IMR-90 (cell line): ENCODE results near the gene CIAO2A. TPM values are rescaled to one million over a fixed set of nuclear protein-coding genes. Genes with fewer than 3 reads are reported as not detected.

ENCODE experiments used
- ATAC-seq: fragments of 200-7000 bp; cut with Tn5 transposase; 2 replicates; pipeline ENCODE4 v1.9.1; 2020; ENCODE audit warnings: low read depth, mild to moderate bottlenecking, moderate library complexity
- BruUV-seq: library from RNA; stranded (reverse); fragments of 400-500 nt; replicated peaks from 2 replicates; lab custom pipeline; 2021; lab: Mats Ljungman, UMichigan
- CTCF ChIA-PET: fragments of 300-600 bp; formaldehyde crosslinking; extraction: SDS; loops from one replicate; lab custom pipeline; 2021; ENCODE audit warnings: antibody characterized with exemption; lab: Yijun Ruan, JAX
- POLR2A ChIA-PET: fragments of 300-600 bp; sonication (Branson Sonifier 250); formaldehyde crosslinking; loops from one replicate; lab custom pipeline; 2022; ENCODE audit warnings: antibody characterized with exemption; ENCODE audit not compliant: unreplicated experiment; lab: Charles Lee
- DNase-seq: peaks from one replicate; pipeline ENCODE4 v3.0.0; 2013
- H2AFZ ChIP-seq: replicated peaks from 2 replicates; pipeline ENCODE3; 2013; ENCODE audit warnings: low read length, mild to moderate bottlenecking; ENCODE audit not compliant: poor library complexity
- H2AK5ac ChIP-seq: 2 replicates; pipeline ENCODE4 v1.6.1; 2013; ENCODE audit warnings: low read depth, low read length, inconsistent platforms
- H2AK9ac ChIP-seq: replicated peaks from 2 replicates; pipeline ENCODE3; 2013; ENCODE audit warnings: mild to moderate bottlenecking, low read depth, low read length, moderate library complexity; ENCODE audit not compliant: poor library complexity
- H2BK120ac ChIP-seq: 2 replicates; pipeline ENCODE4 v1.6.1; 2013; ENCODE audit warnings: low read depth, low read length, inconsistent platforms
- H2BK15ac ChIP-seq: 3 replicates; pipeline ENCODE4 v1.6.1; 2013; ENCODE audit warnings: low read depth, low read length, inconsistent platforms
- H2BK20ac ChIP-seq: 2 replicates; pipeline ENCODE4 v1.6.1; 2013; ENCODE audit warnings: low read depth, mild to moderate bottlenecking, inconsistent platforms, low read length, moderate library complexity
- H2BK5ac ChIP-seq: 2 replicates; pipeline ENCODE4 v1.6.1; 2013; ENCODE audit warnings: mild to moderate bottlenecking, low read depth, low read length, inconsistent platforms; ENCODE audit not compliant: poor library complexity, severe bottlenecking
- H3K14ac ChIP-seq: replicated peaks from 2 replicates; pipeline ENCODE4 v1.6.1; 2013; ENCODE audit warnings: low read depth, low read length, inconsistent platforms
- H3K18ac ChIP-seq: 2 replicates; pipeline ENCODE4 v1.6.1; 2013; ENCODE audit warnings: low read depth, low read length, control low read depth
- H3K23ac ChIP-seq: 2 replicates; pipeline ENCODE4 v1.6.1; 2013; ENCODE audit warnings: low read depth, low read length, inconsistent platforms
- H3K27ac ChIP-seq: 2 replicates; pipeline ENCODE4 v1.5.1; 2013; ENCODE audit warnings: mild to moderate bottlenecking, control low read depth, low read length; ENCODE audit not compliant: insufficient read depth
- H3K27me3 ChIP-seq: 2 replicates; pipeline ENCODE4 v1.6.1; 2013; ENCODE audit warnings: low read length; ENCODE audit not compliant: control insufficient read depth, insufficient read depth
- H3K36me3 ChIP-seq: 2 replicates; pipeline ENCODE4 v1.6.1; 2013; ENCODE audit warnings: low read length, mixed read lengths; ENCODE audit not compliant: control insufficient read depth, insufficient read depth
- H3K4ac ChIP-seq: 2 replicates; pipeline ENCODE4 v1.6.1; 2013; ENCODE audit warnings: low read depth, low read length, inconsistent platforms
- H3K4me1 ChIP-seq: 2 replicates; pipeline ENCODE4 v1.6.1; 2013; ENCODE audit warnings: low read length, mixed read lengths; ENCODE audit not compliant: control insufficient read depth, insufficient read depth
- H3K4me2 ChIP-seq: 2 replicates; pipeline ENCODE4 v1.6.1; 2013; ENCODE audit warnings: low read depth, mild to moderate bottlenecking, control low read depth, low read length, moderate library complexity
- H3K4me3 ChIP-seq: 2 replicates; pipeline ENCODE4 v1.5.1; 2013; ENCODE audit warnings: low read depth, mild to moderate bottlenecking, control low read depth, low read length, moderate library complexity; ENCODE audit not compliant: insufficient read depth
- H3K56ac ChIP-seq: 2 replicates; pipeline ENCODE4 v1.6.1; 2013; ENCODE audit warnings: low read length, inconsistent platforms; ENCODE audit not compliant: insufficient read depth; ENCODE audit errors: extremely low read depth
- H3K79me1 ChIP-seq, 2 experiments: 2 replicates each; pipeline ENCODE4 v1.6.1; 2013; ENCODE audit warnings: low read length in 2 of 2, inconsistent platforms in 1 of 2, low read depth in 1 of 2
- H3K9ac ChIP-seq: 2 replicates; pipeline ENCODE4 v1.6.1; 2013; ENCODE audit warnings: low read depth, low read length, control low read depth
- H3K9me1 ChIP-seq: 2 replicates; pipeline ENCODE4 v1.6.1; 2013; ENCODE audit warnings: low read length, inconsistent platforms; ENCODE audit not compliant: insufficient read depth
- H3K9me3 ChIP-seq: 2 replicates; pipeline ENCODE4 v1.6.1; 2013; ENCODE audit warnings: low read length; ENCODE audit not compliant: control insufficient read depth, insufficient read depth
- H4K20me1 ChIP-seq: 2 replicates; pipeline ENCODE4 v1.6.1; 2013; ENCODE audit warnings: low read length, inconsistent platforms; ENCODE audit not compliant: insufficient read depth
- H4K5ac ChIP-seq: 2 replicates; pipeline ENCODE4 v1.6.1; 2013; ENCODE audit warnings: mild to moderate bottlenecking, low read depth, low read length, control low read depth
- H4K8ac ChIP-seq, 2 experiments: 2 replicates each; pipeline ENCODE4 v1.6.1; 2013; ENCODE audit warnings: low read depth in 2 of 2, low read length in 2 of 2, control low read depth in 1 of 2, inconsistent platforms in 1 of 2
- H4K91ac ChIP-seq: 2 replicates; pipeline ENCODE4 v1.6.1; 2013; ENCODE audit warnings: low read depth, low read length, inconsistent platforms; ENCODE audit not compliant: insufficient read depth
- WGBS, 2 experiments: methylation state at CpG; one replicate each; pipeline versions ENCODE4 v1.1.5 to v1.1.7; 2013; ENCODE audit warnings: missing lambda C conversion rate in 2 of 2; ENCODE audit not compliant: insufficient read length in 1 of 2; ENCODE audit errors: extremely low coverage in 2 of 2; 5-methylcytosine and 5-hydroxymethylcytosine counted together
- dilution Hi-C: fragments of 300-500 bp; cut with HindIII; formaldehyde crosslinking; loops from one replicate; pipeline ENCODE4 v1.14.3; 2018; ENCODE audit warnings: low sequenced_read_pairs; ENCODE audit not compliant: unreplicated experiment
- in situ Hi-C: fragments of 300-500 bp; cut with MboI; formaldehyde crosslinking; loops from 3 replicates; pipeline ENCODE4 v1.14.3; 2019; ENCODE audit warnings: low sequenced_read_pairs, inconsistent platforms, mixed read lengths
- intact Hi-C: fragments of 100-400 bp; cut with micrococcal nuclease; formaldehyde crosslinking; loops from 2 replicates; pipeline ENCODE4 v1.10.0; 2022
- polyA plus RNA-seq, 3 experiments: library from polyadenylated mRNA; depleted of rRNA; stranded (reverse); fragments of >200 nt; gene quantifications; 2 replicates each; pipeline ENCODE4 v1.2.3, GENCODE V29; 2012; ENCODE audit warnings: low replicate concordance in 1 of 3
- total RNA-seq: library from RNA; depleted of rRNA; stranded (reverse); fragments of >200 nt; gene quantifications from 2 replicates; pipeline ENCODE4 v1.2.3, GENCODE V29; 2012
- TF ChIP-seq, protein P1 (sequence below): fragments of 150-350 bp; IDR thresholded peaks from 2 replicates; pipeline ENCODE4 v1.6.1; 2016; ENCODE audit warnings: low read depth, mild to moderate bottlenecking, low read length, moderate library complexity, borderline replicate concordance

The CIAO2A gene
- total and polyA plus RNA-seq, 2 of the 4 experiments (the other 2 are of a cell fraction) = 36.7 to 38.3 TPM

DNA sequence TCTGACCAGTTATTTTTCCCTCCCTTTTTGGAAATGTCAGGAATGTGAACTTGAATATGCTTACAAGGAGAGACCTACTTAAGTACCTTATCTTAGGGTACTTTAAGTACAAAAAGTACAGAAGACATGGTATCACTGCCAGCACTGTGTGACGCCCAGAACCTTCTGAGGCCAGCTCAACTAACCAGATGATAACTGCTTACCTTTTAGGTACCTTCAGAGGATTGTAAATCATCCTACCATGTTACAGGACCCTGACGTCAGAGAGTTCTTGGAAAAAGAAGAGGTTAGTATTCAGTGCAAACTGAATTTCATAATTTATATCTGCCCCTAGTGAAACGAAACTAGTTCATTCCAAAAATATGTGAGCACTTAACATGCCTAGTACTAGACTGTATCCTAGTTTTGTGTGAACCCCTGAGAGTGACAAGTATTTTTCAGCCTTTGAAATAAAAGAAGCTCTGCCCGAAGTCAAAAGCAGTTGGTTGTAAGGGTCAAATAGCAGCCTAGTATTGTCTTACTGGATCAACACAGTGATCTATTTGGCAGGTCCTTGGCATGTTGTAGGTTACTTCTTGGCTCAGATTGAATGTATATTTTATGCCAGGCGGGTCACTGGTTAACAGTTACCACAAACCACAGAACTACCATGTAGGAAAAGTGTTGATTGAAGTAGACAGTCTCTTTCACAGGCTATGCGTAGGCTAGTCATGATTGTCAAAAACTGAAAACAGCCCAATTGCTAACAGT lies 34.1 kb upstream of the CIAO2A start:
- no peak overlapping the region for H3K23ac ChIP-seq
- DNase-seq (no peak), ATAC-seq (no peak)
- no peak overlapping the region for H3K14ac ChIP-seq
- H4K5ac ChIP-seq = no peak overlapping the region
- ChIA-PET CTCF (interaction anchor here (0.6 kb wide), 1 partner anchor 956 kb away, joined by 4 read pairs; no protein-coding TSS in a partner anchor), POLR2A (no interaction called here)
- no peaks in the 10 kb centered on the region for H3K27me3 ChIP-seq
- peaks cover 60% of the 10 kb centered on the region for H3K36me3 ChIP-seq
- no peaks in the 10 kb centered on the region for H3K9me3 ChIP-seq
- no peak overlapping the region for H2BK20ac ChIP-seq
- no peak overlapping the region for H4K8ac ChIP-seq
- dilution Hi-C loops = no loop called here
- intact Hi-C loops = no loop called here
- no peak overlapping the region for H2AK5ac ChIP-seq
- no CpG with 5 or more reads among the region's 6 CpGs for WGBS, 2 experiments
- no peak overlapping the region for H2AK9ac ChIP-seq
- no peak overlapping the region for H2BK5ac ChIP-seq
- H3K27ac ChIP-seq = no peak overlapping the region
- H3K79me1 ChIP-seq = peaks cover 0 to 17% of the 10 kb centered on the region in 2 experiments; a peak in 3 of 4 replicates
- no peak overlapping the region for H3K4me3 ChIP-seq
- in situ Hi-C loops = no loop called here
- H3K56ac ChIP-seq = no peak overlapping the region
- no peak overlapping the region for H2BK15ac ChIP-seq
- H4K20me1 ChIP-seq = no peaks in the 10 kb centered on the region
- no peak overlapping the region for H2BK120ac ChIP-seq
- H2AFZ ChIP-seq = no peak overlapping the region
- TF ChIP-seq, protein P1, sequence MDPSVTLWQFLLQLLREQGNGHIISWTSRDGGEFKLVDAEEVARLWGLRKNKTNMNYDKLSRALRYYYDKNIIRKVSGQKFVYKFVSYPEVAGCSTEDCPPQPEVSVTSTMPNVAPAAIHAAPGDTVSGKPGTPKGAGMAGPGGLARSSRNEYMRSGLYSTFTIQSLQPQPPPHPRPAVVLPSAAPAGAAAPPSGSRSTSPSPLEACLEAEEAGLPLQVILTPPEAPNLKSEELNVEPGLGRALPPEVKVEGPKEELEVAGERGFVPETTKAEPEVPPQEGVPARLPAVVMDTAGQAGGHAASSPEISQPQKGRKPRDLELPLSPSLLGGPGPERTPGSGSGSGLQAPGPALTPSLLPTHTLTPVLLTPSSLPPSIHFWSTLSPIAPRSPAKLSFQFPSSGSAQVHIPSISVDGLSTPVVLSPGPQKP = no peak
- peaks cover 11% of the 10 kb centered on the region; the same call in 1 of the 2 replicates for H3K9me1 ChIP-seq
- no peak overlapping the region for H3K9ac ChIP-seq
- H3K4ac ChIP-seq = no peak overlapping the region
- no peak overlapping the region for H4K91ac ChIP-seq
- no peak overlapping the region for H3K18ac ChIP-seq
- no peaks in the 10 kb centered on the region for H3K4me1 ChIP-seq
- BruUV-seq = no TSS peak
- H3K4me2 ChIP-seq = no peak overlapping the region
